ENCODE data around the gene TCF15.

- TF ChIP-seq CTCF (IDR thresholded peaks at IDR 0.05): no peak
- no peak for TF ChIP-seq POLR2A (IDR thresholded peaks at IDR 0.05)
Measured at GRCh38 chr20:588476-588875, 21.6 kb downstream of the TCF15 start.
